H1 (cell line): ENCODE data around the gene ZNRF3. TPM values are rescaled to one million over a fixed set of nuclear protein-coding genes. Genes with fewer than 3 reads are reported as not detected.

ENCODE experiments used
- CTCF ChIA-PET: fragments of 300-600 bp; sonication (Branson Sonifier 250); formaldehyde crosslinking; loops from one replicate; lab custom pipeline; 2021; ENCODE audit not compliant: partially characterized antibody; lab: Charles Lee
- POLR2A ChIA-PET: fragments of 300-600 bp; sonication (Branson Sonifier 250); formaldehyde crosslinking; loops from one replicate; lab custom pipeline; 2021; ENCODE audit warnings: inconsistent platforms; ENCODE audit not compliant: partially characterized antibody; lab: Charles Lee
- DNase-seq, 2 experiments: peaks; one replicate each; pipeline versions ENCODE4 v3.0.0 to v3.0.0-alpha.2; 2010 to 2022; ENCODE audit warnings: low spot score in 2 of 2, low read depth in 1 of 2, mixed read lengths in 1 of 2
- FAIRE-seq: peaks from 2 replicates; lab custom pipeline; 2011; peaks lifted over from hg19 to GRCh38; lab: Jason Lieb, UNC
- H2AFZ ChIP-seq: 2 replicates; pipeline ENCODE4 v1.8.1; 2012; ENCODE audit warnings: low read length, inconsistent platforms
- H2AK5ac ChIP-seq: 2 replicates; pipeline ENCODE4 v1.6.1; 2013; ENCODE audit warnings: low read depth, low read length
- H2BK120ac ChIP-seq: replicated peaks from 2 replicates; pipeline ENCODE3; 2013; ENCODE audit warnings: low read depth, low read length, inconsistent platforms
- H2BK12ac ChIP-seq: 2 replicates; pipeline ENCODE4 v1.6.1; 2013; ENCODE audit warnings: low read depth, low read length
- H2BK15ac ChIP-seq: 2 replicates; pipeline ENCODE4 v1.6.1; 2013; ENCODE audit warnings: low read length
- H2BK20ac ChIP-seq: 2 replicates; pipeline ENCODE4 v1.6.1; 2013; ENCODE audit warnings: low read length
- H2BK5ac ChIP-seq: 2 replicates; pipeline ENCODE4 v1.6.1; 2013; ENCODE audit warnings: low read depth, low read length
- H3K14ac ChIP-seq: 2 replicates; pipeline ENCODE4 v1.6.1; 2013; ENCODE audit warnings: inconsistent platforms; ENCODE audit not compliant: insufficient read length
- H3K18ac ChIP-seq: 2 replicates; pipeline ENCODE4 v1.6.1; 2013; ENCODE audit warnings: low read length; ENCODE audit errors: extremely low read depth
- H3K23ac ChIP-seq: 2 replicates; pipeline ENCODE4 v1.6.1; 2013; ENCODE audit warnings: inconsistent platforms; ENCODE audit not compliant: insufficient read length
- H3K23me2 ChIP-seq: 2 replicates; pipeline ENCODE4 v1.6.1; 2013; ENCODE audit warnings: low read depth, low read length
- H3K27ac ChIP-seq: 2 replicates; pipeline ENCODE4 v1.6.1; 2011; ENCODE audit warnings: low read depth, low read length, inconsistent platforms
- H3K27me3 ChIP-seq, 4 experiments: replicated peaks in 1 of 4; 1 replicate in 1 of 4; 2 replicates in 3 of 4; pipeline versions ENCODE4 v1.6.1 to v1.8.1; 2011 to 2013; ENCODE audit warnings: low read length in 3 of 4, mild to moderate bottlenecking in 3 of 4, inconsistent platforms in 2 of 4, mixed read lengths in 2 of 4, moderate library complexity in 1 of 4; ENCODE audit not compliant: control insufficient read depth in 3 of 4, insufficient read depth in 3 of 4; ENCODE audit errors: extremely low read depth in 1 of 4
- H3K36me3 ChIP-seq, 4 experiments: 2 replicates each; pipeline versions ENCODE4 v1.6.1 to v1.8.1; 2011 to 2013; ENCODE audit warnings: mild to moderate bottlenecking in 4 of 4, low read length in 3 of 4, moderate library complexity in 2 of 4, control low read depth in 1 of 4, inconsistent platforms in 1 of 4; ENCODE audit not compliant: insufficient read depth in 4 of 4, control insufficient read depth in 2 of 4
- H3K4ac ChIP-seq: replicated peaks from 2 replicates; pipeline ENCODE3; 2013; ENCODE audit warnings: low read length, low read depth, mixed read lengths, inconsistent platforms; ENCODE audit not compliant: insufficient read length
- H3K4me1 ChIP-seq, 4 experiments: replicated peaks in 1 of 4; 1 replicate in 1 of 4; 2 replicates in 3 of 4; pipeline versions ENCODE4 v1.6.1 to v1.8.1; 2011 to 2013; ENCODE audit warnings: low read length in 3 of 4, inconsistent platforms in 2 of 4, mixed read lengths in 1 of 4; ENCODE audit not compliant: insufficient read depth in 4 of 4, control insufficient read depth in 3 of 4
- H3K4me2 ChIP-seq, 2 experiments: 2 replicates each; pipeline versions ENCODE4 v1.6.1 to v1.8.1; 2011 to 2013; ENCODE audit warnings: low read depth in 2 of 2, low read length in 2 of 2, control low read depth in 1 of 2, inconsistent platforms in 1 of 2, mild to moderate bottlenecking in 1 of 2; ENCODE audit not compliant: insufficient read depth in 1 of 2
- H3K4me3 ChIP-seq, 4 experiments: fragments of 200-600, 300-600 bp in 1 of 4; sonication (generic), shearing (Covaris generic), sonication (Bioruptor Twin) in 1 of 4; 2 replicates each; pipeline versions ENCODE4 v1.5.1 to v1.8.1; 2011 to 2016; ENCODE audit warnings: low read length in 4 of 4, low read depth in 3 of 4, control low read depth in 2 of 4, inconsistent platforms in 2 of 4, mild to moderate bottlenecking in 2 of 4, mixed read lengths in 1 of 4, moderate library complexity in 1 of 4; ENCODE audit not compliant: insufficient read depth in 2 of 4; ENCODE audit errors: extremely low read depth in 1 of 4
- H3K56ac ChIP-seq: replicated peaks from 2 replicates; pipeline ENCODE3; 2013; ENCODE audit warnings: low read depth, mild to moderate bottlenecking, mixed read lengths, low read length, inconsistent platforms; ENCODE audit not compliant: insufficient read length
- H3K79me1 ChIP-seq: 2 replicates; pipeline ENCODE4 v1.6.1; 2013; ENCODE audit warnings: low read depth, low read length, control low read depth
- H3K79me2 ChIP-seq, 2 experiments: 2 replicates each; pipeline versions ENCODE4 v1.6.1 to v1.8.1; 2012 to 2013; ENCODE audit warnings: low read length in 2 of 2, mild to moderate bottlenecking in 2 of 2, inconsistent platforms in 1 of 2; ENCODE audit not compliant: insufficient read depth in 2 of 2, control insufficient read depth in 1 of 2
- H3K9ac ChIP-seq, 4 experiments: replicated peaks in 1 of 4; 1 replicate in 1 of 4; 2 replicates in 3 of 4; pipeline versions ENCODE4 v1.6.1 to v1.8.1; 2011 to 2013; ENCODE audit warnings: low read depth in 3 of 4, low read length in 3 of 4, control low read depth in 2 of 4, mild to moderate bottlenecking in 2 of 4, moderate library complexity in 2 of 4, inconsistent platforms in 1 of 4; ENCODE audit errors: extremely low read depth in 1 of 4
- H3K9me3 ChIP-seq, 2 experiments: 2 replicates each; pipeline versions ENCODE4 v1.6.1 to v1.8.1; 2012 to 2013; ENCODE audit warnings: mild to moderate bottlenecking in 2 of 2, moderate library complexity in 2 of 2, control low read depth in 1 of 2, inconsistent platforms in 1 of 2, low read depth in 1 of 2, low read length in 1 of 2, mixed read lengths in 1 of 2; ENCODE audit not compliant: insufficient read depth in 2 of 2
- H4K20me1 ChIP-seq, 2 experiments: replicated peaks in 1 of 2; 2 replicates each; pipeline versions ENCODE3 to v1.8.1; 2011 to 2013; ENCODE audit warnings: inconsistent platforms in 2 of 2, low read length in 2 of 2, mild to moderate bottlenecking in 1 of 2; ENCODE audit not compliant: insufficient read depth in 2 of 2, control insufficient read depth in 1 of 2
- H4K5ac ChIP-seq: 2 replicates; pipeline ENCODE4 v1.6.1; 2013; ENCODE audit warnings: low read length, low read depth, mixed read lengths, inconsistent platforms; ENCODE audit not compliant: insufficient read length
- H4K8ac ChIP-seq: 2 replicates; pipeline ENCODE4 v1.8.0; 2013; ENCODE audit warnings: mild to moderate bottlenecking, moderate library complexity, low read length, inconsistent platforms; ENCODE audit not compliant: insufficient read depth; ENCODE audit errors: extremely low read depth
- H4K91ac ChIP-seq: replicated peaks from 2 replicates; pipeline ENCODE3; 2013; ENCODE audit warnings: low read length, mixed read lengths, inconsistent platforms; ENCODE audit not compliant: insufficient read length
- CEBPB ChIP-seq: IDR thresholded peaks from 2 replicates; pipeline ENCODE4 v1.6.1; 2012; ENCODE audit warnings: low read depth, low read length
- POLR2A ChIP-seq, 2 experiments: IDR thresholded peaks; 1 replicate in 1 of 2; 2 replicates in 1 of 2; pipeline ENCODE4 v1.6.1; 2011; ENCODE audit warnings: low read depth in 2 of 2, low read length in 2 of 2, mild to moderate bottlenecking in 2 of 2; ENCODE audit errors: control extremely low read depth in 1 of 2
- RAD21 ChIP-seq, 2 experiments: IDR thresholded peaks in 1 of 2; conservative IDR thresholded peaks in 1 of 2; 2 replicates each; pipeline ENCODE4 v1.6.1; 2011; ENCODE audit warnings: low read depth in 2 of 2, low read length in 2 of 2, improper control_type of control experiment in 1 of 2, inconsistent platforms in 1 of 2, mild to moderate bottlenecking in 1 of 2, moderate library complexity in 1 of 2
- ZNF274 ChIP-seq: IDR thresholded peaks from 2 replicates; pipeline ENCODE4 v1.7.0; 2012; ENCODE audit warnings: low read length, borderline replicate concordance; ENCODE audit errors: extremely low read depth
- WGBS, 2 experiments: shearing (Covaris generic) in 1 of 2; methylation state at CpG; one replicate each; pipeline versions ENCODE4 v1.1.6 to v1.1.7; 2013 to 2015; ENCODE audit warnings: low lambda C conversion rate in 2 of 2, mixed read lengths in 2 of 2, inconsistent platforms in 1 of 2, low coverage in 1 of 2, missing lambda C conversion rate in 1 of 2; ENCODE audit not compliant: insufficient replicate concordance in 2 of 2, insufficient coverage in 1 of 2, insufficient read length in 1 of 2; ENCODE audit errors: extremely low coverage in 1 of 2, missing lambda C conversion rate in 1 of 2; 5-methylcytosine and 5-hydroxymethylcytosine counted together
- polyA plus RNA-seq, 7 experiments: library from polyadenylated mRNA; depleted of rRNA in 3 of 7; stranded (reverse) in 5 of 7; unstranded in 2 of 7; fragments of >200 nt in 5 of 7; fragments of 200-250 nt in 2 of 7; gene quantifications; 1 replicate in 5 of 7; 2 replicates in 1 of 7; 4 replicates in 1 of 7; pipeline versions ENCODE4 v1.2.1 to v1.2.3, GENCODE V29; 2011 to 2013; ENCODE audit warnings: missing spikeins in 2 of 7, mixed read lengths in 2 of 7
- total RNA-seq: library from RNA; stranded (reverse); fragmentation: NEBNext Ultra II Directional; extraction: Animal tissue kit (Norgen Biotek cat#: 25700); gene quantifications from 2 replicates; pipeline ENCODE4 v1.2.1, GENCODE V29; 2021

Gene ZNRF3
- total and polyA plus RNA-seq, 2 of the 8 experiments (the other 6 are each of a cell fraction or from before 2014, with no cell fraction given) = 14.1 to 21.7 TPM

DNA sequence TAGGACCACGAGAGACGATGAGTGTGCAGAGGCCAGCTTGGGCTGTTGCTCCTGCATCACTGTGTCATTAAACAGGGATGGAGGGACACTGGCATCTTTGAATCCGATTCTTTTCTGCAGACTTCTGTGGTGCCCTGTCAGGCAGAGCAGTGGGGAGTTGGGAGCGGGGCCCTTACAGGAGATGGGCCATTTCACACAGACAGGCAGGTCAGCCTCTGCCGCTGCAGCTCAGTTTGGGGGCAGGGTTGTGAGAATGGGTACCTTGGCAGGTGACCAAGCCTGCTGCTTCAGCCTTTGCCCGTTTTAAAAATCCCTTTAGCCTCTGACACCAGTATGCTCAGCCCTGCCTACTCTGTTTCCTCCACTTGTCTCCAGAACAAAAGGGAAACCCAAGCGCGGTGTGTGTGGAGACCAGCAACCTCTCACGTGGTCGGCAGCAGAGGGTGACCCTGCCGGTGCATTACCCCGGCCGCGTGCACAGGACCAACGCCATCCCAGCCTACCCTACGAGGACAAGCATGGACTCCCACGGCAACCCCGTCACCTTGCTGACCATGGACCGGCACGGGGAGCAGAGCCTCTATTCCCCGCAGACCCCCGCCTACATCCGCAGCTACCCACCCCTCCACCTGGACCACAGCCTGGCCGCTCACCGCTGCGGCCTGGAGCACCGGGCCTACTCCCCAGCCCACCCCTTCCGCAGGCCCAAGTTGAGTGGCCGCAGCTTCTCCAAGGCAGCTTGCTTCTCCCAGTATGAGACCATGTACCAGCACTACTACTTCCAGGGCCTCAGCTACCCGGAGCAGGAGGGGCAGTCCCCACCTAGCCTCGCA is 165.7 kb downstream of the ZNRF3 start:
- DNase-seq = no peak
- H3K4me1 ChIP-seq = peaks cover 0 to 8% (median 5%) of the 10 kb centered on the region in 4 experiments; a peak in 4 of 7 replicates

More for the DNA sequence above, 165.7 kb downstream of the ZNRF3 start:
- Histone ChIP-seq H2AFZ (no peak overlapping the region), H2BK12ac (no peak overlapping the region), H3K79me2 (no peaks in the 10 kb centered on the region), H3K9me3 (no peaks in the 10 kb centered on the region), H2BK20ac (no peak overlapping the region), H4K5ac (no peak overlapping the region), H3K23me2 (no peaks in the 10 kb centered on the region), H3K4ac (no peak overlapping the region), H2BK120ac (no peak overlapping the region), H4K20me1 (peaks cover 0 to 1% of the 10 kb centered on the region in 2 experiments), H4K8ac (no peak overlapping the region; the same call in 1 of the 2 replicates), H2BK5ac (peak overlapping the region; percentile 60), H3K27me3 (no peaks in the 10 kb centered on the region), H3K27ac (no peak overlapping the region), H3K79me1 (peaks cover 2% of the 10 kb centered on the region; the same call in 1 of the 2 replicates), H2BK15ac (no peak overlapping the region), H3K18ac (no peak overlapping the region), H3K23ac (no peak overlapping the region), H3K4me3 (no peak overlapping the region), H3K4me2 (no peak overlapping the region), H3K9ac (no peak overlapping the region), H3K36me3 (peaks cover 14 to 59% (median 42%) of the 10 kb centered on the region in 4 experiments; a peak in 7 of 8 replicates), H2AK5ac (no peak overlapping the region), H3K56ac (no peak overlapping the region), H3K14ac (no peak overlapping the region), H4K91ac (no peak overlapping the region)
- POLR2A ChIA-PET = interaction anchor here (1.1 kb wide), 1 partner anchor 9 kb away, joined by 3 read pairs; no protein-coding TSS in a partner anchor
- TF ChIP-seq ZNF274 (no peak), POLR2A (IDR thresholded peaks at IDR 0.05; ENCODE audit: control extremely low read depth in 1 of 2, low read depth in 2 of 2, low read length in 2 of 2) (no peak), CEBPB (no peak), RAD21 (IDR thresholded peaks at IDR 0.05 in 1 of 2, conservative IDR thresholded peaks at IDR 0.05 in 1 of 2; ENCODE audit: low read depth in 2 of 2, low read length in 2 of 2) (no peak)
- 97% methylated on average over 29 of the region's 31 CpGs; no CpG with 5 or more reads in 1 of the 2 experiments for WGBS, 2 experiments
- no peak for FAIRE-seq
- CTCF ChIA-PET = interaction anchor here (0.5 to 2.6 kb wide), 4 partner anchors 9 to 331 kb away, joined by 3 to 8 read pairs (median 7); no protein-coding TSS in a partner anchor
